Kidney capillary endothelial cell (primary cell): Measurements from ENCODE around the gene ZNF562.
"Not testable (repeated sequence)": the region's sequence is repeated elsewhere in the genome, so short reads cannot be mapped to it uniquely, and the experiment has no call there.

Experiments used
- DNase-seq: peaks from one replicate; pipeline ENCODE4 v3.0.0-alpha.2; 2018; ENCODE audit warnings: low spot score

Gene ZNF562

GRCh38 chr19:9674663-9675357, at the start of gene ZNF562:
TSS of gene ZNF562 (minus strand) at chr19:9675100. CDS start at chr19:9660744, 14,356 bp downstream.
- peak; percentile 80 for DNase-seq

- DNase-seq: no peak
Observed at GRCh38 chr19:9724157-9724556, 49.3 kb upstream of the ZNF562 start.

GRCh38 chr19:9721861-9722260, 47.0 kb upstream of the ZNF562 start:
- DNase-seq: no peak

- DNase-seq: no peak
Observed at GRCh38 chr19:9720541-9720940, 45.6 kb upstream of the ZNF562 start.

- DNase-seq: no peak
Observed at GRCh38 chr19:9711815-9712214, 36.9 kb upstream of the ZNF562 start.

GRCh38 chr19:9709305-9709704, 34.4 kb upstream of the ZNF562 start:
- no peak for DNase-seq

- DNase-seq: no peak
Observed at GRCh38 chr19:9705836-9706235, 30.9 kb upstream of the ZNF562 start.

GRCh38 chr19:9702186-9702585, 27.3 kb upstream of the ZNF562 start:
- DNase-seq: no peak

GRCh38 chr19:9700229-9700981, 25.5 kb upstream of the ZNF562 start:
- no peak for DNase-seq

- not testable (repeated sequence) for DNase-seq
Observed at GRCh38 chr19:9690301-9690700, 15.4 kb upstream of the ZNF562 start.

- DNase-seq: not testable (repeated sequence)
Observed at GRCh38 chr19:9679996-9680395, 5.1 kb upstream of the ZNF562 start.

- DNase-seq: not testable (repeated sequence)
Observed at GRCh38 chr19:9675358-9675901, 530 bp upstream of the ZNF562 start.

- peak; percentile 16 for DNase-seq
Observed at GRCh38 chr19:9673912-9674662, 813 bp downstream of the ZNF562 start.

GRCh38 chr19:9672893-9673292, 2.0 kb downstream of the ZNF562 start:
- no peak for DNase-seq

- DNase-seq: no peak
Observed at GRCh38 chr19:9671655-9672054, 3.2 kb downstream of the ZNF562 start.

- no peak for DNase-seq
Observed at GRCh38 chr19:9668544-9668943, 6.4 kb downstream of the ZNF562 start.

GRCh38 chr19:9667898-9668297, 7.0 kb downstream of the ZNF562 start:
- DNase-seq: no peak

GRCh38 chr19:9658769-9659168, 16.1 kb downstream of the ZNF562 start:
- no peak for DNase-seq

- not testable (repeated sequence) for DNase-seq
Observed at GRCh38 chr19:9653066-9653555, 21.8 kb downstream of the ZNF562 start.

GRCh38 chr19:9651464-9651863, 23.4 kb downstream of the ZNF562 start:
- not testable (repeated sequence) for DNase-seq

GRCh38 chr19:9650345-9650744, 24.6 kb downstream of the ZNF562 start:
- DNase-seq: no peak

GRCh38 chr19:9645472-9645871, 29.4 kb downstream of the ZNF562 start:
- DNase-seq: no peak
